GM12878 (cell line): ENCODE data around the gene GUCY1A1. TPM values are rescaled to one million over a fixed set of nuclear protein-coding genes. Genes with fewer than 3 reads are reported as not detected.

Source experiments
- ATAC-seq: fragments of 200-7000 bp; cut with Tn5 transposase; 3 replicates; pipeline ENCODE4 v1.9.1; 2020; ENCODE audit warnings: mild to moderate bottlenecking, moderate library complexity
- BruUV-seq: library from RNA; stranded (reverse); fragments of 400-500 nt; replicated peaks from 2 replicates; lab custom pipeline; 2021; lab: Mats Ljungman, UMichigan
- CTCF ChIA-PET: fragments of 300-600 bp; sonication (Branson Sonifier 250); formaldehyde crosslinking; extraction: SDS; loops from one replicate; lab custom pipeline; 2021; ENCODE audit warnings: inconsistent platforms; lab: Yijun Ruan, JAX
- POLR2A ChIA-PET: fragments of 350-600 bp; formaldehyde crosslinking; extraction: SDS; loops from one replicate; lab custom pipeline; 2021; ENCODE audit warnings: inconsistent platforms; lab: Charles Lee
- RAD21 ChIA-PET: fragments of 300-600 bp; sonication (Branson Sonifier 250); formaldehyde crosslinking; loops from one replicate; lab custom pipeline; 2023; ENCODE audit warnings: antibody characterized with exemption; ENCODE audit not compliant: unreplicated experiment; lab: Charles Lee
- SMC1A ChIA-PET: fragments of 300-600 bp; sonication (Branson Sonifier 250); formaldehyde crosslinking; loops from one replicate; lab custom pipeline; 2023; ENCODE audit not compliant: unreplicated experiment, uncharacterized antibody; lab: Charles Lee
- DNase-seq: peaks from one replicate; pipeline ENCODE4 v3.0.0-alpha.2; 2011; ENCODE audit warnings: low read depth, low spot score
- FAIRE-seq: peaks from 3 replicates; lab custom pipeline; 2011; peaks lifted over from hg19 to GRCh38; lab: Jason Lieb, UNC
- H2AFZ ChIP-seq: 2 replicates; pipeline ENCODE4 v1.6.0; 2011; ENCODE audit warnings: low read depth, low read length, control low read depth; ENCODE audit not compliant: control insufficient read depth
- H3K27ac ChIP-seq: 2 replicates; pipeline ENCODE4 v1.5.1; 2011; ENCODE audit warnings: control low read depth; ENCODE audit not compliant: control insufficient read depth, insufficient read depth
- H3K27me3 ChIP-seq, 2 experiments: replicated peaks in 1 of 2; 2 replicates each; pipeline versions ENCODE4 v1.6.0 to v1.6.1; 2011; ENCODE audit warnings: low read length in 1 of 2; ENCODE audit not compliant: control insufficient read depth in 2 of 2, insufficient read depth in 2 of 2
- H3K36me3 ChIP-seq, 2 experiments: 2 replicates each; pipeline ENCODE4 v1.5.1; 2011; ENCODE audit warnings: low read length in 1 of 2; ENCODE audit not compliant: control insufficient read depth in 2 of 2, insufficient read depth in 2 of 2
- H3K4me1 ChIP-seq: 2 replicates; pipeline ENCODE4 v1.6.1; 2011; ENCODE audit warnings: mild to moderate bottlenecking, low read length, moderate library complexity, mixed read lengths; ENCODE audit not compliant: control insufficient read depth, insufficient read depth
- H3K4me2 ChIP-seq: 2 replicates; pipeline ENCODE4 v1.6.0; 2011; ENCODE audit warnings: control low read depth; ENCODE audit not compliant: control insufficient read depth, insufficient read depth
- H3K4me3 ChIP-seq: fragments of 200-600 bp; sonication (generic); 2 replicates; pipeline ENCODE4 v1.5.1; 2016
- H3K79me2 ChIP-seq: 2 replicates; pipeline ENCODE4 v1.6.0; 2011; ENCODE audit warnings: low read length; ENCODE audit not compliant: control insufficient read depth, insufficient read depth
- H3K9ac ChIP-seq: 2 replicates; pipeline ENCODE4 v1.8.0; 2011; ENCODE audit warnings: low read length, control low read depth, mixed read lengths; ENCODE audit not compliant: control insufficient read depth, insufficient read depth
- H3K9me3 ChIP-seq: replicated peaks from 3 replicates; pipeline ENCODE4 v1.5.1; 2011; ENCODE audit warnings: mild to moderate bottlenecking, low read length; ENCODE audit not compliant: control insufficient read depth, insufficient read depth
- H4K20me1 ChIP-seq: 2 replicates; pipeline ENCODE4 v1.6.0; 2011; ENCODE audit not compliant: control insufficient read depth, insufficient read depth
- BCL11A ChIP-seq: IDR thresholded peaks from 2 replicates; pipeline ENCODE4 v1.6.1; 2011; ENCODE audit warnings: low read depth, low read length
- IRF4 ChIP-seq: IDR thresholded peaks from 2 replicates; pipeline ENCODE4 v1.6.1; 2011; ENCODE audit warnings: low read depth, low read length
- WGBS: methylation state at CpG from one replicate; pipeline ENCODE4 v1.1.6; 2016; ENCODE audit warnings: low lambda C conversion rate; ENCODE audit not compliant: insufficient replicate concordance, insufficient coverage; ENCODE audit errors: missing lambda C conversion rate; 5-methylcytosine and 5-hydroxymethylcytosine counted together
- in situ Hi-C: fragments of 300-500 bp; cut with MboI; formaldehyde crosslinking; loops from 9 replicates; pipeline ENCODE4 v1.14.3; 2018; ENCODE audit warnings: mixed read lengths
- intact Hi-C: fragments of 100-400 bp; cut with micrococcal nuclease; formaldehyde crosslinking; loops from one replicate; pipeline ENCODE4 v1.14.2; 2022; ENCODE audit not compliant: unreplicated experiment
- polyA plus RNA-seq, 11 experiments: library from polyadenylated mRNA; depleted of rRNA in 4 of 11; unstranded in 6 of 11; stranded (reverse) in 5 of 11; fragments of >200 nt; fragmentation: Nextera tagmentation in 4 of 11; fragmentation: Illumina TruSeq in 1 of 11; extraction: Ambion mirVana in 4 of 11; extraction: Trizol in 1 of 11; gene quantifications; 1 replicate in 1 of 11; 2 replicates in 10 of 11; pipeline versions ENCODE4 v1.2.1 to v1.2.3, GENCODE V29; 2011 to 2016; ENCODE audit warnings: inconsistent platforms in 2 of 11, missing spikeins in 2 of 11, low read depth in 1 of 11
- total RNA-seq, 4 experiments: library from RNA; depleted of rRNA in 3 of 4; stranded (reverse); fragments of >200 nt in 3 of 4; fragmentation: Illumina TruSeq in 1 of 4; extraction: Trizol in 1 of 4; gene quantifications; 2 replicates each; pipeline versions ENCODE4 v1.2.1 to v1.2.3, GENCODE V29; 2013 to 2021
- TF ChIP-seq, protein P1 (sequence below): IDR thresholded peaks from 2 replicates; pipeline ENCODE4 v1.6.1; 2012; ENCODE audit warnings: low read depth, low read length, improper control_type of control experiment
- TF ChIP-seq, protein P2 (sequence below): fragments of 450-650 bp; IDR thresholded peaks from 2 replicates; pipeline ENCODE4 v1.6.1; 2017; ENCODE audit warnings: borderline replicate concordance
- TF ChIP-seq, protein P3 (sequence below): fragments of 450-650 bp; IDR thresholded peaks from 2 replicates; pipeline ENCODE4 v1.6.1; 2018; ENCODE audit warnings: mild to moderate bottlenecking, low read depth, moderate library complexity; ENCODE audit not compliant: partially characterized antibody

GUCY1A1 gene
- total and polyA plus RNA-seq, 10 of the 15 experiments (the other 5 are each of a cell fraction or from before 2014, with no cell fraction given): 0.44 to 22.6 (median 0.55) TPM

DNA sequence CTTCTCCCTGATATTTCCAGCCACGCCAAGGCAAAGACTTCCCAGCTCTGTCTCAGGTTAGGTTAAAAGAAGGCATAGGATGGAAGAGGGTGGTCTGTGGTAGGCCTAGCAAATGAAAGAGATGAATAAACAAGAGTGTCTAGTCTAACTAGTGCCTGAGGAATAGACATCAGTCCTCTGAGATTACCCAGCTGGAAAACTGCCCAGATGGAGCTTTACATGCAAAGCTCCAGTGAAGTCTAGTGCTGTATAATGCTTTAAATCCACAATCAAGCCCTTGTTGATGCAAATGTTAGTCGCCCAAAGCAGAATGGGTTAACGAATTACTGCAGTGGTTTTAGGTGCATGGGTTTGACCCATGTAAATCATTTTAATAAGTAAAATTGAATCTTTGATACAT is 67.4 kb downstream of the GUCY1A1 start:
- Histone ChIP-seq H4K20me1 (no peaks in the 10 kb centered on the region), H3K4me3 (no peak overlapping the region), H3K9ac (no peak overlapping the region), H3K27me3 (no peaks in the 10 kb centered on the region), H3K79me2 (no peaks in the 10 kb centered on the region), H3K4me2 (no peak overlapping the region), H3K36me3 (no peaks in the 10 kb centered on the region), H2AFZ (no peak overlapping the region), H3K27ac (no peak overlapping the region), H3K4me1 (no peaks in the 10 kb centered on the region), H3K9me3 (no peaks in the 10 kb centered on the region)
- CTCF ChIA-PET: interaction anchor here (0.5 to 3.0 kb wide), 6 partner anchors 10 to 1323 kb away, joined by 3 to 16 read pairs (median 3); no protein-coding TSS in a partner anchor
- ATAC-seq (no peak), DNase-seq (no peak), FAIRE-seq (no peak)
- no TSS peak for BruUV-seq
- in situ Hi-C loops (no loop called here), intact Hi-C loops (no loop called here)
- SMC1A ChIA-PET: interaction anchor here (0.8 to 2.5 kb wide), 13 partner anchors 10 to 74 kb away, joined by 3 to 14 read pairs (median 4); no protein-coding TSS in a partner anchor
- POLR2A ChIA-PET: interaction anchor here (0.7 to 1.5 kb wide), 3 partner anchors 11 to 203 kb away, joined by 3 read pairs; no protein-coding TSS in a partner anchor
- TF ChIP-seq, protein P1, sequence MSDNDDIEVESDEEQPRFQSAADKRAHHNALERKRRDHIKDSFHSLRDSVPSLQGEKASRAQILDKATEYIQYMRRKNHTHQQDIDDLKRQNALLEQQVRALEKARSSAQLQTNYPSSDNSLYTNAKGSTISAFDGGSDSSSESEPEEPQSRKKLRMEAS: no peak
- TF ChIP-seq BCL11A (no peak), IRF4 (no peak)
- TF ChIP-seq, protein P2, sequence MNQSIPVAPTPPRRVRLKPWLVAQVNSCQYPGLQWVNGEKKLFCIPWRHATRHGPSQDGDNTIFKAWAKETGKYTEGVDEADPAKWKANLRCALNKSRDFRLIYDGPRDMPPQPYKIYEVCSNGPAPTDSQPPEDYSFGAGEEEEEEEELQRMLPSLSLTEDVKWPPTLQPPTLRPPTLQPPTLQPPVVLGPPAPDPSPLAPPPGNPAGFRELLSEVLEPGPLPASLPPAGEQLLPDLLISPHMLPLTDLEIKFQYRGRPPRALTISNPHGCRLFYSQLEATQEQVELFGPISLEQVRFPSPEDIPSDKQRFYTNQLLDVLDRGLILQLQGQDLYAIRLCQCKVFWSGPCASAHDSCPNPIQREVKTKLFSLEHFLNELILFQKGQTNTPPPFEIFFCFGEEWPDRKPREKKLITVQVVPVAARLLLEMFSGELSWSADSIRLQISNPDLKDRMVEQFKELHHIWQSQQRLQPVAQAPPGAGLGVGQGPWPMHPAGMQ: no peak
- TF ChIP-seq, protein P3, sequence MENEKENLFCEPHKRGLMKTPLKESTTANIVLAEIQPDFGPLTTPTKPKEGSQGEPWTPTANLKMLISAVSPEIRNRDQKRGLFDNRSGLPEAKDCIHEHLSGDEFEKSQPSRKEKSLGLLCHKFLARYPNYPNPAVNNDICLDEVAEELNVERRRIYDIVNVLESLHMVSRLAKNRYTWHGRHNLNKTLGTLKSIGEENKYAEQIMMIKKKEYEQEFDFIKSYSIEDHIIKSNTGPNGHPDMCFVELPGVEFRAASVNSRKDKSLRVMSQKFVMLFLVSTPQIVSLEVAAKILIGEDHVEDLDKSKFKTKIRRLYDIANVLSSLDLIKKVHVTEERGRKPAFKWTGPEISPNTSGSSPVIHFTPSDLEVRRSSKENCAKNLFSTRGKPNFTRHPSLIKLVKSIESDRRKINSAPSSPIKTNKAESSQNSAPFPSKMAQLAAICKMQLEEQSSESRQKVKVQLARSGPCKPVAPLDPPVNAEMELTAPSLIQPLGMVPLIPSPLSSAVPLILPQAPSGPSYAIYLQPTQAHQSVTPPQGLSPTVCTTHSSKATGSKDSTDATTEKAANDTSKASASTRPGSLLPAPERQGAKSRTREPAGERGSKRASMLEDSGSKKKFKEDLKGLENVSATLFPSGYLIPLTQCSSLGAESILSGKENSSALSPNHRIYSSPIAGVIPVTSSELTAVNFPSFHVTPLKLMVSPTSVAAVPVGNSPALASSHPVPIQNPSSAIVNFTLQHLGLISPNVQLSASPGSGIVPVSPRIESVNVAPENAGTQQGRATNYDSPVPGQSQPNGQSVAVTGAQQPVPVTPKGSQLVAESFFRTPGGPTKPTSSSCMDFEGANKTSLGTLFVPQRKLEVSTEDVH: no peak
- RAD21 ChIA-PET: interaction anchor here (0.5 to 1.9 kb wide), 10 partner anchors 16 to 355 kb away, joined by 3 to 11 read pairs (median 3); partner anchors contain the start of genes CTSO and GUCY1B1
- WGBS: 11% methylated on average over 3 of the region's 3 CpGs
